ENCODE measurements around the gene KAT6B.

The KAT6B gene

GRCh38 chr10:74934100-74934812 lies 107.9 kb downstream of the KAT6B start:
- no peak for DNase-seq (ENCODE audit: extremely low read depth, low read depth)
- H3K4me3 ChIP-seq (replicated peaks; ENCODE audit: low read depth, low read length): no peak overlapping the region
- TF ChIP-seq, protein P1, sequence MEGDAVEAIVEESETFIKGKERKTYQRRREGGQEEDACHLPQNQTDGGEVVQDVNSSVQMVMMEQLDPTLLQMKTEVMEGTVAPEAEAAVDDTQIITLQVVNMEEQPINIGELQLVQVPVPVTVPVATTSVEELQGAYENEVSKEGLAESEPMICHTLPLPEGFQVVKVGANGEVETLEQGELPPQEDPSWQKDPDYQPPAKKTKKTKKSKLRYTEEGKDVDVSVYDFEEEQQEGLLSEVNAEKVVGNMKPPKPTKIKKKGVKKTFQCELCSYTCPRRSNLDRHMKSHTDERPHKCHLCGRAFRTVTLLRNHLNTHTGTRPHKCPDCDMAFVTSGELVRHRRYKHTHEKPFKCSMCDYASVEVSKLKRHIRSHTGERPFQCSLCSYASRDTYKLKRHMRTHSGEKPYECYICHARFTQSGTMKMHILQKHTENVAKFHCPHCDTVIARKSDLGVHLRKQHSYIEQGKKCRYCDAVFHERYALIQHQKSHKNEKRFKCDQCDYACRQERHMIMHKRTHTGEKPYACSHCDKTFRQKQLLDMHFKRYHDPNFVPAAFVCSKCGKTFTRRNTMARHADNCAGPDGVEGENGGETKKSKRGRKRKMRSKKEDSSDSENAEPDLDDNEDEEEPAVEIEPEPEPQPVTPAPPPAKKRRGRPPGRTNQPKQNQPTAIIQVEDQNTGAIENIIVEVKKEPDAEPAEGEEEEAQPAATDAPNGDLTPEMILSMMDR (IDR thresholded peaks at IDR 0.05; ENCODE audit: low read depth, low read length, missing control alignments): no peak

- TF ChIP-seq, protein P1 (IDR thresholded peaks at IDR 0.05; ENCODE audit: low read depth, low read length, missing control alignments): no peak
- H3K4me3 ChIP-seq (replicated peaks; ENCODE audit: low read depth, low read length): no peak overlapping the region
- DNase-seq (ENCODE audit: extremely low read depth, low read depth): no peak
Measured at GRCh38 chr10:74936577-74937265, 110.3 kb downstream of the KAT6B start.

DNA sequence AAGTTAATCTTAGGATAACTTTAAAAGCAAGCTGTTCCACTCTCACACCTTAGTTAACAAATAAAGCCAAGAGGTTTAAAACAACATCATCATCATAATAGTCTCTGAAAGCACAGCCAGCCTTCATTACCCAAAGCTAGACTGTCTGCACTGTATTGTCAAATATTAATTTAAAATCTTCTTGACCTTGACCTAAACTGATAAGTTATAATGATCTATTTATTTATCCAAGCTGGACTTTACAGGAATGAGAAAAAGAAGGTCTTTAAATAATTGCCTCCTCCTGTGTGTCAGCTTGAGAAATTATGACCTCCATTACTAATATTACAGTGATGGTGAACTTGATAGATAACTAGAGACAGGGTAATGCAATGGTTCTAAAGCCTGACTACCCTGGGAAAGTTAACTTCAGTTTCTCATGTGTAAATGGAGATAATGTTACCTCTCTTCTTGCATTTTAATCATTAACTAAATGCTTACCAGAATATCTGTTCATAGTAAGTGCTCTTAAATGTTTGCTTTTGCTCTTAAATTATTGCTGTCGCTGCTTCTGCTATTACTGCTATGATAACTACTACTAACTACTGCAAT lies 111.0 kb downstream of the KAT6B start:
- TF ChIP-seq, protein P1 (IDR thresholded peaks at IDR 0.05; ENCODE audit: low read depth, low read length, missing control alignments): no peak

GRCh38 chr10:74944205-74944604 lies 117.8 kb downstream of the KAT6B start:
- TF ChIP-seq, protein P1 (IDR thresholded peaks at IDR 0.05; ENCODE audit: low read depth, low read length, missing control alignments): no peak
- H3K4me3 ChIP-seq (replicated peaks; ENCODE audit: low read depth, low read length): no peak overlapping the region
- DNase-seq (ENCODE audit: extremely low read depth, low read depth): no peak

More for the DNA sequence above, 111.0 kb downstream of the KAT6B start:
- no peak overlapping the region for H3K4me3 ChIP-seq (replicated peaks; ENCODE audit: low read depth, low read length)
- DNase-seq (ENCODE audit: extremely low read depth, low read depth): no peak

DNA sequence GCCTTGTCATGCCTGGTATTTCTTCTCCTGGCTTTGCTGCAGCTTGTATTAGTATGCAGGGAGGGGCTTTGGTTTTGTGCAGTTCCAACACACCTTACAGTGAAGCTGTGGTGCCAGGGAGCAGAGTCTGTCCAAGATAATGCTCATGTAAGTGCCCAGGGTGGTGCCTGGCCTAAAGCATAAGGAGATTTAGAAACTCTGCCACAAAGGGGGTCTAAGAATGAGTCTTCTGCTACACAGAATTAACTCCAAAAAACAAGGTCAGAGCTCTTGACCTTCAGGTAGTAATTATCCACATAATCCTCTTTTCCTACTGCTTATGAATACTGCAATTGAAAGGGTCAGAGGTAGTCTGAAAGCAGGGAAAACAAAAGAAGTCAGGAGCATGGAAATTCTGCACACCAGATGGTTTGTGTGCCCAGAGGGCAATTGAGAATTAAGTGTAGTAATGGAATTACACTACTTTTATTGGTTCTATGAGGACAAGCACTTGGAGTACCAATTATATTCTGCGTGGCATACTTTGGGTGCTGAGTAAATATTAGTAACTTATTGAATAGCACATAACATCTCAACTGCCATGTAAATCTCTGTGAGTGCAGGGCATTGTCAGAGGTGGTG lies 121.5 kb downstream of the KAT6B start:
- TF ChIP-seq, protein P1 (IDR thresholded peaks at IDR 0.05; ENCODE audit: low read depth, low read length, missing control alignments): no peak
- no peak for DNase-seq (ENCODE audit: extremely low read depth, low read depth)
- H3K4me3 ChIP-seq (replicated peaks; ENCODE audit: low read depth, low read length): no peak overlapping the region

DNA sequence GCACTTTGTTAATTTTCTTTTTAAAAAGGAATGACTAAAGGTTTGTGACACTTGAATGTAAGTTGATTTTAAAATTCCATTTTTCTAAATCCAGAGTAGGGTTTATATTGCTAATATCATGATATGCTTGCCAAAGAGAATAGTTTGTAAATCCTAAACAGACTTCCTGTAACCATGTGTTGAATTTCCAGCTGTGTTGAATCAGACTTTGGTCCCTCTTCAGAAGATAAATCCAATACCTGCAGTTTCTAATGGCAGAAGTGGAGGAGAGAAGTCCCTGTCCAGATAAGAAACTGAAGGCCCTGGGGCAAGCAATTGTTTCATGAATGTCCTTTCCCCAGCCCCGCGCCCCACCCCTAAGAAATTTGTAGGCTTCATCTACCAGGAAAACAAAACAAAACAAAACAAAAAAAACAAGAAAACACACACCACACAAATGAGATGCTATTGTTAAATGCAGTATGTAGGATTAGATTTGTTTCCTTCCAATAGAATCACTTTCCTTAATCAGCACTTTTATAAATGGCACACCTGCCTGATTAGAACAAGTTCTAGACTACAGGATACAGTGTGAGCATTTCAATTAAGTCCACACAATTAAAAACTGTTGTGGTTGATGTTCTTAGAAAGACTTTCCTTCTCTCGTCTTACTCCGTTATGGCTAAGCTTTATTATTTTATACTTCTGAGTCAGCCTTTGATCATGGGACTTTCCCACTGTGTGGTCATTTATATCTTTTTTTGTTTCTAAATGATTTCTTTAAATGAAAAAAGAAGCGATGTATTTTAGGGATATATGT lies 122.8 kb downstream of the KAT6B start:
- TF ChIP-seq, protein P1 (IDR thresholded peaks at IDR 0.05; ENCODE audit: low read depth, low read length, missing control alignments): no peak
- DNase-seq (ENCODE audit: extremely low read depth, low read depth): no peak
- H3K4me3 ChIP-seq (replicated peaks; ENCODE audit: low read depth, low read length): no peak overlapping the region
